ENCODE data around the gene CDKN1C.

GRCh38 chr11:2891326-2892214, 6.0 kb upstream of the CDKN1C start:
- TF ChIP-seq POLR2A (IDR thresholded peaks at IDR 0.05; ENCODE audit: low read length): no peak
- TF ChIP-seq GATA1 (IDR thresholded peaks at IDR 0.05; ENCODE audit: low read depth, low read length): no peak
